ENCODE data around the gene VWA5A.

VWA5A gene

GRCh38 chr11:124120891-124121290 lies 5.6 kb downstream of the VWA5A start:
- TF ChIP-seq, protein P1, sequence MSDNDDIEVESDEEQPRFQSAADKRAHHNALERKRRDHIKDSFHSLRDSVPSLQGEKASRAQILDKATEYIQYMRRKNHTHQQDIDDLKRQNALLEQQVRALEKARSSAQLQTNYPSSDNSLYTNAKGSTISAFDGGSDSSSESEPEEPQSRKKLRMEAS (IDR thresholded peaks at IDR 0.05): no peak
- TF ChIP-seq TCF12 (IDR thresholded peaks at IDR 0.05; ENCODE audit: low read depth): no peak
- TF ChIP-seq YY1 (IDR thresholded peaks at IDR 0.05; ENCODE audit: low read depth): no peak
- TF ChIP-seq REST (IDR thresholded peaks at IDR 0.05; ENCODE audit: low read depth): no peak
- no peak for TF ChIP-seq TAF1 (IDR thresholded peaks at IDR 0.05; ENCODE audit: low read depth)
- no peak for TF ChIP-seq CREB1 (IDR thresholded peaks at IDR 0.05; ENCODE audit: low read depth)
- TF ChIP-seq NFIC (IDR thresholded peaks at IDR 0.05): no peak
- no peak for TF ChIP-seq FOXM1 (IDR thresholded peaks at IDR 0.05; ENCODE audit: borderline replicate concordance, low read depth)
- no peak for TF ChIP-seq USF1 (IDR thresholded peaks at IDR 0.05)
- TF ChIP-seq EP300 (IDR thresholded peaks at IDR 0.05; ENCODE audit: borderline replicate concordance): no peak
- no peak for TF ChIP-seq RAD21 (IDR thresholded peaks at IDR 0.05; ENCODE audit: low read depth)
- TF ChIP-seq CEBPB (IDR thresholded peaks at IDR 0.05): no peak

DNA sequence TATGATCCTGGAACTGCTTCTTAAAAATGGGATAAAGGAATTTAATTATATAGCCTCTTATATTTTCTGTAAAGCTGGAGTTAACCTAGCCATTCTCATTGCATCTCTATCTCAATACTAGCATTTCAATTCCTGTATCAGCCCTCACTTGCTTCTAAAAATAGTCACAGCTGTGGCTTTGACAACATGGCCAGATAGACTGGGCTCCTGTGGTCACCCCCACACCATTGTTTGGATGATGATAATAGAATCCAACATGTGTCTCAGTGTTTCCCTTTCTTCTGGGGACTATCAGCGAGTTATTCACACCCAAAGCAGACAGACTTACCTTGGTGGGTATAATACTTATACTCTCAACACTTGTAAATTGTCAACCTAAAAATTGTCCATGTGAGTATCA lies 6.9 kb downstream of the VWA5A start:
- TF ChIP-seq EGR1 (IDR thresholded peaks at IDR 0.05): no peak
- no peak for TF ChIP-seq TCF12 (IDR thresholded peaks at IDR 0.05; ENCODE audit: low read depth)
- TF ChIP-seq TAF1 (IDR thresholded peaks at IDR 0.05; ENCODE audit: low read depth): no peak
- TF ChIP-seq FOXM1 (IDR thresholded peaks at IDR 0.05; ENCODE audit: borderline replicate concordance, low read depth): no peak
- no peak for TF ChIP-seq TEAD4 (IDR thresholded peaks at IDR 0.05)
- TF ChIP-seq CREB1 (IDR thresholded peaks at IDR 0.05; ENCODE audit: low read depth): no peak
- TF ChIP-seq YY1 (IDR thresholded peaks at IDR 0.05; ENCODE audit: low read depth): no peak
- TF ChIP-seq, protein P1 (IDR thresholded peaks at IDR 0.05): no peak
- TF ChIP-seq ZBTB7A (IDR thresholded peaks at IDR 0.05; ENCODE audit: low read depth): no peak
- TF ChIP-seq RAD21 (IDR thresholded peaks at IDR 0.05; ENCODE audit: low read depth): no peak
- no peak for TF ChIP-seq EP300 (IDR thresholded peaks at IDR 0.05; ENCODE audit: borderline replicate concordance)
- no peak for TF ChIP-seq CEBPB (IDR thresholded peaks at IDR 0.05)
- TF ChIP-seq USF1 (IDR thresholded peaks at IDR 0.05): no peak
- no peak for TF ChIP-seq NFIC (IDR thresholded peaks at IDR 0.05)

- TF ChIP-seq YY1 (IDR thresholded peaks at IDR 0.05; ENCODE audit: low read depth) (no peak), NFIC (IDR thresholded peaks at IDR 0.05) (no peak), REST (IDR thresholded peaks at IDR 0.05; ENCODE audit: low read depth) (no peak), TAF1 (IDR thresholded peaks at IDR 0.05; ENCODE audit: low read depth) (no peak), TCF12 (IDR thresholded peaks at IDR 0.05; ENCODE audit: low read depth) (no peak), CREB1 (IDR thresholded peaks at IDR 0.05; ENCODE audit: low read depth) (no peak), EP300 (IDR thresholded peaks at IDR 0.05; ENCODE audit: borderline replicate concordance) (no peak), FOXM1 (IDR thresholded peaks at IDR 0.05; ENCODE audit: borderline replicate concordance, low read depth) (no peak), EGR1 (IDR thresholded peaks at IDR 0.05) (no peak), USF1 (IDR thresholded peaks at IDR 0.05) (no peak), CEBPB (IDR thresholded peaks at IDR 0.05) (no peak), RAD21 (IDR thresholded peaks at IDR 0.05; ENCODE audit: low read depth) (no peak), TEAD4 (IDR thresholded peaks at IDR 0.05) (no peak), ZBTB7A (IDR thresholded peaks at IDR 0.05; ENCODE audit: low read depth) (no peak)
- TF ChIP-seq, protein P1 (IDR thresholded peaks at IDR 0.05): no peak
Observed at GRCh38 chr11:124123622-124124021, 8.4 kb downstream of the VWA5A start.

DNA sequence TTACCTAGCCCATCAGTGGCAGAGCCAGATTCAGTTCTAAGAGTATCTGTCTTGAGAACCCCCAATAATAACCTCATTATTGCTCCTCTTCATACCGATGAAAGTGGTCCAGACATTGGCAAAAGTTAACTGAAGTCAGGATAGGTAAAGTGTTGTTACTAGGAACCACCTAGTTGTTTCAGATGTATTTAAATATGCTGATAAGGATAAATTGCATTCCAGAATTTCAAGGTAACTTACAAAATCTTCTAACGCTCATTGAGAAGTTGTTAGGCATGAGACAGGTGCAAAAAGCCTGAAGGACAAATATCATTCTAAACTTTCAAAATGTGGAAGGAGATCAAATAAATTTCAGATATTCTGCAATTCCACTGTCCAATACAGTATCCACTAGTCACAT lies 27.8 kb downstream of the VWA5A start:
- TF ChIP-seq ZBTB7A (IDR thresholded peaks at IDR 0.05; ENCODE audit: low read depth): no peak
- no peak for TF ChIP-seq USF1 (IDR thresholded peaks at IDR 0.05)
- TF ChIP-seq NFIC (IDR thresholded peaks at IDR 0.05): no peak
- no peak for TF ChIP-seq FOXM1 (IDR thresholded peaks at IDR 0.05; ENCODE audit: borderline replicate concordance, low read depth)
- TF ChIP-seq RAD21 (IDR thresholded peaks at IDR 0.05; ENCODE audit: low read depth): no peak
- no peak for TF ChIP-seq CREB1 (IDR thresholded peaks at IDR 0.05; ENCODE audit: low read depth)
- TF ChIP-seq YY1 (IDR thresholded peaks at IDR 0.05; ENCODE audit: low read depth): no peak
- no peak for TF ChIP-seq TAF1 (IDR thresholded peaks at IDR 0.05; ENCODE audit: low read depth)
- TF ChIP-seq, protein P1 (IDR thresholded peaks at IDR 0.05): no peak
- TF ChIP-seq TCF12 (IDR thresholded peaks at IDR 0.05; ENCODE audit: low read depth): no peak
